Brain microvascular endothelial cell (primary cell): ENCODE measurements around the gene RTN4.
A peak's percentile ranks its signal among the peaks of the same experiment; 100 is the strongest.

Experiments used
- DNase-seq: peaks from one replicate; pipeline ENCODE4 v3.0.0-alpha.2; 2020
- H3K27ac ChIP-seq: fragments of 250-450 bp; sonication (Bioruptor Pico); 2 replicates; pipeline ENCODE4 v1.5.1; 2020; ENCODE audit warnings: mild to moderate bottlenecking, moderate library complexity
- H3K27me3 ChIP-seq: fragments of 250-450 bp; sonication (Bioruptor Pico); replicated peaks from 2 replicates; pipeline ENCODE4 v1.5.1; 2020; ENCODE audit warnings: mild to moderate bottlenecking
- H3K36me3 ChIP-seq: fragments of 250-450 bp; sonication (Bioruptor Pico); replicated peaks from 2 replicates; pipeline ENCODE4 v1.5.1; 2020; ENCODE audit warnings: mild to moderate bottlenecking
- H3K4me3 ChIP-seq: 2 replicates; pipeline ENCODE4 v1.5.1; 2011; ENCODE audit warnings: low read depth, mild to moderate bottlenecking, control low read depth, low read length, moderate library complexity
- CTCF ChIP-seq: IDR thresholded peaks from 2 replicates; pipeline ENCODE4 v1.5.1; 2011; ENCODE audit warnings: low read depth, mild to moderate bottlenecking, moderate library complexity, low read length, control low read depth, inconsistent platforms; ENCODE audit errors: missing control alignments
- in situ Hi-C: cut with HindIII; loops from 2 replicates; pipeline ENCODE4 v1.10.0; 2017; ENCODE audit warnings: low sequenced_read_pairs, low pct_ligation_motif_present

The RTN4 gene

GRCh38 chr2:55047677-55048299 is 2.5 kb downstream of the RTN4 start:
- H3K27me3 ChIP-seq, result no peaks in the 10 kb centered on the region
- peak overlapping the region; percentile 41 for H3K27ac ChIP-seq
- peaks cover 4% of the 10 kb centered on the region for H3K36me3 ChIP-seq
- peak overlapping the region; percentile 93 for H3K4me3 ChIP-seq
- no peak for DNase-seq
- in situ Hi-C loops, result loop anchor here (25.0 kb wide), 1 partner anchor 115 kb away; no protein-coding TSS in a partner anchor
- no peak for TF ChIP-seq CTCF

DNA sequence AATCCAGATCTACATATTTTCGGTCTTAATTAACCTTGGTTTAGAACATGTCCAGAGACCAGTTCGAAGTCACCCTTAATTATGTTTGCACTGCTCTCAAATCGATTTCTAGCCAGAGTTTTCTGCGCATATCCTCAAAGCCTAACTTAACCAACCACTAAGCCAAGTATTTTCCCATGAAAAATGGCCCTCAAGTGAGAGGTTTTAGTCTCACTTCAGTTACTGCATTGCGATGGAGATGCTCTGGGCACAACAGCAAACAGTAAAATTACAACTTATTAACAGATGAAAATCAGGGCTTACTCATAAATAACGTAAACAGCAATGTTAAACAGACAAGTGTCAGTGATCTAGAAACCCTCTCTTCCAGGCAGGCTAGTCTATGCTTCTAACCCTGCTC is 4.5 kb downstream of the RTN4 start:
- in situ Hi-C loops, result loop anchor here (25.0 kb wide), 1 partner anchor 117 kb away; no protein-coding TSS in a partner anchor
- peak overlapping the region; percentile 93 for H3K4me3 ChIP-seq
- peaks cover 4% of the 10 kb centered on the region for H3K36me3 ChIP-seq
- no peak overlapping the region for H3K27ac ChIP-seq
- no peaks in the 10 kb centered on the region for H3K27me3 ChIP-seq
- no peak for DNase-seq
- no peak for TF ChIP-seq CTCF

DNA sequence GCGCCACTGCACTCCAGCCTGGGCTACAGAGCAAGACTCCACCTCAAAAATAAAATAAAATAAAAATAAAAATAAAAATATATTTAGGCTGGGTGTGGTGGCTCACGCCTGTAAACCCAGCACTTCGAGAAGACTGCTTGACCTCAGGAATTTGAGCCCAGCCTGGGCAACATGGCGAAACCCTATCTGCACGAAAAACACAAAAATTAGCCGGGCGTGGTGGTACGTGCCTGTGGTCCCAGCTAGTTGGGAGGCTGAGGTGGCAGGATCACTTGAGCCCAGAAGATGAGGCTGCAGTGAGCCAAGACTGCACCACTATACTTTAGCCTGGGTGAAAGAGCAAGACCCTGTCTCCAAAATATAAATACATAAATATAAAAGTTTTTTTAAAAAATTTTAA is 6.4 kb downstream of the RTN4 start:
- in situ Hi-C loops, result loop anchor here (25.0 kb wide), 1 partner anchor 118 kb away; no protein-coding TSS in a partner anchor
- no peak for DNase-seq
- H3K27ac ChIP-seq, result no peak overlapping the region
- no peak overlapping the region for H3K4me3 ChIP-seq
- peaks cover 4% of the 10 kb centered on the region for H3K36me3 ChIP-seq
- H3K27me3 ChIP-seq, result no peaks in the 10 kb centered on the region
- TF ChIP-seq CTCF, result no peak

DNA sequence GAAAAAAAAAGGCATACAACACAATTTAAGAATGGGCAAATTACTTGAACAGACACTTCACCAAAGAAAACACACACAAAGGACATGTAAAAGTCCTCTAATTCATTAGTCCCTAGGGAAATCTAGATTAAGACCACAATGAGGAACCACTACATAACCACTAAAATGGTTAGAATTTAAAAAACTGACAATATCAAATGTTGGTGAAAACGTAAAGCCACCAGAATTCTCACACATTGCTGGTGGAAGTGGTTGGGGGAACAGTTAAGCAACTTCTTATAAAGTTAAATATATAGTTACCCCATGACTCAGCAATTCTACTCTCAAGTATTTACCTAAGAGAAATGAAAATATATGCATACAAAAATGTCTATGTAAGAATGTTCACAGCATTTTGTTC is 11.8 kb downstream of the RTN4 start:
- DNase-seq, result no peak
- Histone ChIP-seq H3K4me3 (no peak overlapping the region), H3K36me3 (no peaks in the 10 kb centered on the region), H3K27ac (peak overlapping the region; percentile 31), H3K27me3 (no peaks in the 10 kb centered on the region)
- in situ Hi-C loops, result loop anchor here (25.0 kb wide), 1 partner anchor 124 kb away; no protein-coding TSS in a partner anchor
- TF ChIP-seq CTCF, result no peak

- in situ Hi-C loops, result loop anchor here (25.0 kb wide), 1 partner anchor 127 kb away; no protein-coding TSS in a partner anchor
- TF ChIP-seq CTCF, result no peak
These were observed 14.5 kb downstream of the RTN4 start for GRCh38 chr2:55035716-55036115.

More at GRCh38 chr2:55035716-55036115, 14.5 kb downstream of the RTN4 start:
- no peak for DNase-seq
- no peaks in the 10 kb centered on the region for H3K27me3 ChIP-seq
- no peak overlapping the region for H3K27ac ChIP-seq
- no peaks in the 10 kb centered on the region for H3K36me3 ChIP-seq
- H3K4me3 ChIP-seq, result no peak overlapping the region
